Omental fat pad (tissue), 4 donors: ENCODE measurements around the gene LAIR1. TPM values are rescaled to one million over a fixed set of nuclear protein-coding genes. Genes with fewer than 3 reads are reported as not detected.

Experiments used
- ATAC-seq: fragments of 150-250 bp; one replicate; pipeline ENCODE4 v1.9.1; 2016; ENCODE audit warnings: mild to moderate bottlenecking, moderate library complexity; ENCODE audit not compliant: low FRiP score
- DNase-seq: peaks from one replicate; pipeline ENCODE4 v3.0.0-alpha.2; 2019; ENCODE audit warnings: low spot score
- CTCF ChIP-seq, 3 donors: fragments of 450-650 bp; IDR thresholded peaks; one replicate each; pipeline ENCODE4 v1.5.1; 2016 to 2017; ENCODE audit warnings: antibody characterized with exemption in 3 of 3, mild to moderate bottlenecking in 3 of 3, moderate library complexity in 2 of 3
- total RNA-seq, 4 donors: library from RNA; depleted of rRNA; stranded (reverse); fragments of >200 nt; gene quantifications; one replicate each; pipeline ENCODE4 v1.1.0, GENCODE V29; 2016

Gene LAIR1
- total RNA-seq, 4 donors from 2014 or later = 24.3 to 82.5 (median 37.0) TPM

- DNase-seq (no peak), ATAC-seq (no peak)
- no peak for TF ChIP-seq CTCF (IDR thresholded peaks at IDR 0.05)
Observed at GRCh38 chr19:54305141-54305540, 59.6 kb downstream of the LAIR1 start.

GRCh38 chr19:54302257-54302656, 62.5 kb downstream of the LAIR1 start:
- TF ChIP-seq CTCF (IDR thresholded peaks at IDR 0.05) = no peak
- no peak for DNase-seq

More at GRCh38 chr19:54302257-54302656, 62.5 kb downstream of the LAIR1 start:
- no peak for ATAC-seq

Other genes with a start within 250 kb of the LAIR1 start
- 10 to 100 TPM in 3 of 4 donors, 1 to 10 TPM in 1; 9.7 to 19.9 (median 15.6) TPM for gene TFPT, start 249.3 kb downstream of the LAIR1 start, total RNA-seq
- 10 to 100 TPM; 33.8 to 50.1 (median 39.7) TPM for gene PRPF31, start 249.2 kb downstream of the LAIR1 start, total RNA-seq
- 10 to 100 TPM; 13.4 to 24.4 (median 19.0) TPM for gene CNOT3, start 227.2 kb downstream of the LAIR1 start, total RNA-seq
- 10 to 100 TPM in 1 of 4 donors, 1 to 10 TPM in 3; 5.3 to 12.3 (median 7.4) TPM for gene LENG1, start 205.2 kb downstream of the LAIR1 start, total RNA-seq
- 1 to 10 TPM in 3 of 4 donors, not detected in 1; 1.2 to 4.1 (median 1.6) TPM for gene TMC4, start 191.8 kb downstream of the LAIR1 start, total RNA-seq
- 10 to 100 TPM; 21.0 to 72.4 (median 32.7) TPM for gene MBOAT7, start 175.4 kb downstream of the LAIR1 start, total RNA-seq
- 10 to 100 TPM; 36.1 to 49.3 (median 40.3) TPM for gene TSEN34, start 173.6 kb downstream of the LAIR1 start, total RNA-seq
- gene RPS9, start 164.1 kb downstream of the LAIR1 start, total RNA-seq = 1,000 to 10,000 TPM; 1,567 to 2,105 (median 1,838) TPM
- 100 to 1,000 TPM in 1 of 4 donors, 10 to 100 TPM in 3; 11.7 to 135 (median 71.5) TPM for gene LILRB3, start 141.9 kb downstream of the LAIR1 start, total RNA-seq
- gene LILRA6, start 122.1 kb downstream of the LAIR1 start, total RNA-seq = 10 to 100 TPM in 1 of 4 donors, 1 to 10 TPM in 3; 2.1 to 13.6 (median 7.3) TPM
- 10 to 100 TPM; 24.0 to 75.5 (median 39.4) TPM for gene LILRB5, start 107.7 kb downstream of the LAIR1 start, total RNA-seq
- 10 to 100 TPM in 2 of 4 donors, 1 to 10 TPM in 2; 3.5 to 15.4 (median 10.1) TPM for gene LILRB2, start 83.8 kb downstream of the LAIR1 start, total RNA-seq
- 10 to 100 TPM in 1 of 4 donors, 1 to 10 TPM in 3; 3.7 to 13.2 (median 7.8) TPM for gene LILRA5, start 51.8 kb downstream of the LAIR1 start, total RNA-seq
- under 1 TPM in 1 of 4 donors, not detected in 3; 0.56 TPM for gene LILRA4, start 25.8 kb downstream of the LAIR1 start, total RNA-seq
- gene TTYH1, start 50.5 kb upstream of the LAIR1 start, total RNA-seq = under 1 TPM in 2 of 4 donors, not detected in 2; 0.28 to 0.84 TPM
- 100 to 1,000 TPM in 2 of 4 donors, 10 to 100 TPM in 2; 79.5 to 160 (median 112) TPM for gene LENG8, start 84.3 kb upstream of the LAIR1 start, total RNA-seq
- 1 to 10 TPM; 6.6 to 9.1 (median 7.8) TPM for gene LENG9, start 98.8 kb upstream of the LAIR1 start, total RNA-seq
- gene CDC42EP5, start 108.4 kb upstream of the LAIR1 start, total RNA-seq = 10 to 100 TPM; 12.1 to 24.1 (median 17.4) TPM
- not detected for gene LAIR2, start 137.9 kb upstream of the LAIR1 start, total RNA-seq
- 1 to 10 TPM; 1.9 to 9.5 (median 6.9) TPM for gene LILRA2, start 208.9 kb upstream of the LAIR1 start, total RNA-seq
- 1 to 10 TPM in 3 of 4 donors, under 1 TPM in 1; 0.65 to 7.1 (median 2.5) TPM for gene LILRA1, start 228.7 kb upstream of the LAIR1 start, total RNA-seq